Measurements from ENCODE around the gene ZC3H18. TPM values are rescaled to one million over a fixed set of nuclear protein-coding genes. Genes with fewer than 3 reads are reported as not detected.

Gene ZC3H18
- total and polyA plus RNA-seq, 5 donors, result 17.5 to 25.1 (median 19.6) TPM

GRCh38 chr16:88610080-88610479 is 39.9 kb downstream of the ZC3H18 start:
- Histone ChIP-seq H3K4me3 (ENCODE audit: low read length) (no peak overlapping the region), H3K27ac (ENCODE audit: low read length) (no peak overlapping the region), H3K4me1 (ENCODE audit: control insufficient read depth, insufficient read depth, low read length) (no peaks in the 10 kb centered on the region), H3K27me3 (ENCODE audit: control insufficient read depth, insufficient read depth) (no peaks in the 10 kb centered on the region), H3K9me3 (ENCODE audit: control insufficient read depth, low read length) (no peaks in the 10 kb centered on the region)
- no peak for ATAC-seq
- no peak for DNase-seq
- WGBS, result 90% methylated on average over 6 of the region's 6 CpGs
- intact Hi-C loops (cut with DNase I), result no loop called here

GRCh38 chr16:88610909-88611812 is 41.0 kb downstream of the ZC3H18 start:
- peaks cover 3% of the 10 kb centered on the region for H3K4me1 ChIP-seq (ENCODE audit: control insufficient read depth, insufficient read depth, low read length)
- H3K9me3 ChIP-seq (ENCODE audit: control insufficient read depth, low read length), result no peaks in the 10 kb centered on the region
- DNase-seq (no peak), ATAC-seq (no peak)
- no peak overlapping the region for H3K4me3 ChIP-seq (ENCODE audit: low read length)
- no peaks in the 10 kb centered on the region for H3K27me3 ChIP-seq (ENCODE audit: control insufficient read depth, insufficient read depth)
- H3K27ac ChIP-seq (ENCODE audit: low read length), result no peak overlapping the region
- intact Hi-C loops (cut with DNase I), result no loop called here
- WGBS, result 81% methylated on average over 49 of the region's 49 CpGs

DNA sequence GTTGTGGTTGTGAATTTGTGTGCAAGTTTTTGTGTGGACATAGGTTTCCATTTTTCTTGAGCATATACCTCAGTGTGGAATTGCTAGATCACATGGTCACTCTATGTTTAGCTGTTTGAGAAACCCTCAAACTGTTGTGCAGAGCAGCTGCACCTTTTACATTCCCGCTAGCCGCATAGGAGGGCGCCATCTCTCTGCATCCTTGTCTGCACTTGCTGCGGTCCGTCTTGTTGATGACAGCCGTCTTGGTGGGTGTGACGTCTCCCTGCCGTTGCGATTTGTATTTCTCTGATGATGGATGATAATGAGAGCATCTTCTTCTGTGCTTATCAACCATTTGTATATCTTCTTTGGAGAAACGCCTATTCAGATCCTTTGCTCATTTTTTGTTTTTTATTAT is 43.1 kb downstream of the ZC3H18 start:
- peaks cover 5% of the 10 kb centered on the region for H3K4me1 ChIP-seq (ENCODE audit: control insufficient read depth, insufficient read depth, low read length)
- DNase-seq (no peak), ATAC-seq (no peak)
- no peak overlapping the region for H3K4me3 ChIP-seq (ENCODE audit: low read length)
- intact Hi-C loops (cut with DNase I), result no loop called here
- H3K27me3 ChIP-seq (ENCODE audit: control insufficient read depth, insufficient read depth), result no peaks in the 10 kb centered on the region
- H3K9me3 ChIP-seq (ENCODE audit: control insufficient read depth, low read length), result no peaks in the 10 kb centered on the region
- no peak overlapping the region for H3K27ac ChIP-seq (ENCODE audit: low read length)
- 75% methylated on average over 10 of the region's 10 CpGs for WGBS

GRCh38 chr16:88613911-88614817 is 44.0 kb downstream of the ZC3H18 start:
- peak overlapping the region; percentile 24 for H3K27ac ChIP-seq (ENCODE audit: low read length)
- whole genome bisulfite sequencing, result 77% methylated on average over 19 of the region's 19 CpGs
- DNase-seq (no peak), ATAC-seq (no peak)
- H3K4me3 ChIP-seq (ENCODE audit: low read length), result no peak overlapping the region
- intact Hi-C loops (cut with DNase I), result no loop called here
- no peaks in the 10 kb centered on the region for H3K27me3 ChIP-seq (ENCODE audit: control insufficient read depth, insufficient read depth)
- peaks cover 7% of the 10 kb centered on the region for H3K4me1 ChIP-seq (ENCODE audit: control insufficient read depth, insufficient read depth, low read length)
- no peaks in the 10 kb centered on the region for H3K9me3 ChIP-seq (ENCODE audit: control insufficient read depth, low read length)

DNA sequence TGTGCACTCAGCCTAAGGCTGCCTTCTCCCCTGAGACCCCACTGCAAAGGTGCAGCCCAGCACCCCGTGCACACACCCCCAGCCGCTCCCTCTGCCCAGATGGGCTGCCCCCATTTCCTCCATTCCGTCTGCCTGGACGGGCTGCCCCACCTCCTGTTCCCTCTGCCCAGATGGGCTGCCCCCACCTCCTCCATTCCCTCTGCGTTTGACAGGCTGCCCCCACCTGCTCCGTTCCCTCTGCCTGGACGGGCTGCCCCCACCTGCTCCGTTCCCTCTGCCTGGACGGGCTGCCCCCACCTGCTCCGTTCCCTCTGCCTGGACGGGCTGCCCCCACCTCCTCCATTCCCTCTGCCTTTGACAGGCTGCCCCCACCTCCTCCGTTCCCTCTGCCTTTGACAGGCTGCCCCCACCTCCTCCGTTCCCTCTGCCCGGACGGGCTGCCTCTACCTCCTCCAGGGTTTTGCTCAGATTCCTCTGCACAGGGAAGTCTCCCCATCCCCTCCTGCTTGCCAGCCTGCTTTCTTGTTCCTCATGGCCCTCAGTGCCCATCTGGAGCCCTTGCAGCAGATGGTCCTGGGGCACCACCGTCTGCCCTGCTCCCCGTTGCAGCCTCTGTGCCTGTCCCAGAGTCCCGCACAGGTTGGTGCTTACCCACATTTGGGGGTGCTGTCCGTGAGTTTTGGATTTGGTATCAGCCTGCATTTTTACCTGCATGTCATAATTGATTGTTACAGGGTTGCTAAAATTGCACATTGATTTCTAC is 44.8 kb downstream of the ZC3H18 start:
- Histone ChIP-seq H3K4me1 (ENCODE audit: control insufficient read depth, insufficient read depth, low read length) (peaks cover 10% of the 10 kb centered on the region), H3K4me3 (ENCODE audit: low read length) (no peak overlapping the region), H3K27me3 (ENCODE audit: control insufficient read depth, insufficient read depth) (no peaks in the 10 kb centered on the region), H3K27ac (ENCODE audit: low read length) (peak overlapping the region; percentile 24), H3K9me3 (ENCODE audit: control insufficient read depth, low read length) (no peaks in the 10 kb centered on the region)
- DNase-seq (no peak), ATAC-seq (no peak)
- intact Hi-C loops (cut with DNase I), result no loop called here
- 88% methylated on average over 19 of the region's 19 CpGs for WGBS

DNA sequence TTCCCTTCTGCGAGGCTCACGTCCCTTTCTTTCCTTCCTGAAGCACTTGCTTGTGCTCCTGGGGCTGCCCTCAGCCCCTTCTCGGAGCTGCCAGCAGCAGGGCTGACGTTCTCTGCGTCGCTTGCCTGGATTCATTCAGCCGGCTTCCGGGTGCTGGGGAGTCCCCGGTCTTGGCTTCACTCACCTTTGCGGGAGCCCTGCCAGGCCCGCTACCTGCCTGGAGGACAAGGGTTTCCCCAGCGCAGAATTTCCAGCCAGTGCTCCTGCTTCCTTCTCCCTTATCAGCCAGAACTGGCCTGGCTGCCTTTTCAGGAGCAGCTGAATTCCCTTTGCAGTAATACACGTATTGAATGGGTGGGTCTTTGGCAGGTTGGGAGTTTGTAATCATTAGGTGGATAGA is 46.1 kb downstream of the ZC3H18 start:
- Histone ChIP-seq H3K27me3 (ENCODE audit: control insufficient read depth, insufficient read depth) (no peaks in the 10 kb centered on the region), H3K4me1 (ENCODE audit: control insufficient read depth, insufficient read depth, low read length) (peaks cover 10% of the 10 kb centered on the region), H3K27ac (ENCODE audit: low read length) (no peak overlapping the region), H3K4me3 (ENCODE audit: low read length) (no peak overlapping the region), H3K9me3 (ENCODE audit: control insufficient read depth, low read length) (no peaks in the 10 kb centered on the region)
- ATAC-seq (peak in 1 of 2 donors; percentile 13), DNase-seq (no peak)
- intact Hi-C loops (cut with DNase I), result no loop called here
- WGBS, result 75% methylated on average over 13 of the region's 13 CpGs

DNA sequence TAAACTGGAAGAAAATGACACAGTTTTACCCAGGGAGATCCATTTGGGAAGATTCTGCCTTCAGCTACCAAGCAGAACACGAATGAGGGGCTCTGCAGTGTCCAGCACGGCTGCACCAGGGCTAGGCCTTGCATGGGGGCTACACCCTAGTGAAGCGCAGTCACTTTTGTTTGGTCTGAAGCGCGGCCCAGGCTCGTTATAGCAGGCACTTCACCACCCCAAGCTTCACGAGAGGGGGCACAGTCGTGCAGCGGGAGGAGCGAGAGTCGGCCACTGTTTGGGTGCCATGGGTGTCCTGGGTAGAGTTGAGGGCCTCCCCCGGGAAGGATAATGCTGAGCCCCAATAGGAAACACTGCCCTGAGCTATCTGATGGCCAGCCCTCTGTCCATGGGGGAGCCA is 46.5 kb downstream of the ZC3H18 start:
- no peak for ATAC-seq
- no peak for DNase-seq
- Histone ChIP-seq H3K4me1 (ENCODE audit: control insufficient read depth, insufficient read depth, low read length) (peaks cover 10% of the 10 kb centered on the region), H3K27ac (ENCODE audit: low read length) (no peak overlapping the region), H3K9me3 (ENCODE audit: control insufficient read depth, low read length) (no peaks in the 10 kb centered on the region), H3K27me3 (ENCODE audit: control insufficient read depth, insufficient read depth) (no peaks in the 10 kb centered on the region), H3K4me3 (ENCODE audit: low read length) (no peak overlapping the region)
- intact Hi-C loops (cut with DNase I), result no loop called here
- 92% methylated on average over 12 of the region's 12 CpGs for WGBS

- DNase-seq, result no peak
- no peak for ATAC-seq
- Histone ChIP-seq H3K27me3 (ENCODE audit: control insufficient read depth, insufficient read depth) (no peaks in the 10 kb centered on the region), H3K27ac (ENCODE audit: low read length) (no peak overlapping the region), H3K9me3 (ENCODE audit: control insufficient read depth, low read length) (no peaks in the 10 kb centered on the region), H3K4me1 (ENCODE audit: control insufficient read depth, insufficient read depth, low read length) (peaks cover 10% of the 10 kb centered on the region), H3K4me3 (ENCODE audit: low read length) (no peak overlapping the region)
- 92% methylated on average over 20 of the region's 20 CpGs for WGBS
- intact Hi-C loops (cut with DNase I), result no loop called here
These were observed 47.2 kb downstream of the ZC3H18 start for GRCh38 chr16:88617268-88618031.

DNA sequence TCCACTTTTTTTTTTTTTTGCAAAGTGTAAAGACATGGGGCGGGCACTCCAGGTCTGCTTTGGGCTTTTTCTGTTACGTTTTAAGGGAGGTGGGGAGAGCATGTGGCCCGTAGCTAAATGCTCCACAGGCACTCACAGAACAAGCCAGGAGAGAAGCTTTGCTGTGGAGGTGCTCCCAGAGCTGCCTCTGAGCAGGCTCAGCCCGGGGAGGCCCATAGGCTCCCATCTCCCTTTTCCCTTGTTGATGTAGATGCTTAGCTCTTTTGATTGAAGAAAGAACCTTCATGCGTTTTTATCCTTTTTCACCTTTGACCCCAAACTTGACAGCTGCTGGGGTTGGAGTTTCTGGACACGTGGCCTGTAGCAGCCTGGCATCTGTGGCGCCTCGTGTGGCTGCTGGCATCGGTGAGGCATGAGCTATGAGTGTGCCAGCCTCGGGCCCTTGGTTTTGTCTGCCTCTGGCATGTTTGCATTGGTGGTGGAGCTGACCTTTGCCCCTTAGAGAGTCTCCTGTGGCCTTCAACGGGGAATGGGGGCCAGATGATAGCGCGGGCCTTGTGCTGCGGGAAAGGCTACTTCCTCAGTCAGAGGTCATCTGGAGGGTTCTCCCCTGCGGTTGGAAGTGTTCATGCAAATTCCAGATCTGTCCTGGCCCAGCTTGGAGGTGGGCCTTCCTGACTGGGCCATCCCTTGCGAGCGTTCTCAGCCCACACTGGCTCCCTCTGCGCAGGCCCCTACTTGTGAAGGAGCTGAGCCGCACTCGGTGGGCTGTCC is 48.2 kb downstream of the ZC3H18 start:
- peak overlapping the region; percentile 14 for H3K27ac ChIP-seq (ENCODE audit: low read length)
- peaks cover 10% of the 10 kb centered on the region for H3K4me1 ChIP-seq (ENCODE audit: control insufficient read depth, insufficient read depth, low read length)
- DNase-seq, result no peak
- H3K27me3 ChIP-seq (ENCODE audit: control insufficient read depth, insufficient read depth), result no peaks in the 10 kb centered on the region
- WGBS, result 62% methylated on average over 20 of the region's 20 CpGs
- no peaks in the 10 kb centered on the region for H3K9me3 ChIP-seq (ENCODE audit: control insufficient read depth, low read length)
- ATAC-seq, result no peak
- H3K4me3 ChIP-seq (ENCODE audit: low read length), result no peak overlapping the region
- intact Hi-C loops (cut with DNase I), result no loop called here

Measured in right cardiac atrium (tissue), 5 donors.